Osteoblast (primary cell): Measurements from ENCODE around the gene IL31RA. TPM values are rescaled to one million over a fixed set of nuclear protein-coding genes. Genes with fewer than 3 reads are reported as not detected.

Source experiments
- DNase-seq: peaks from one replicate; pipeline ENCODE4 v3.0.0; 2011; ENCODE audit warnings: low spot score, mixed read lengths; ENCODE audit not compliant: insufficient read length; ENCODE audit errors: missing footprints
- H2AFZ ChIP-seq: 2 replicates; pipeline ENCODE4 v1.6.0; 2011; ENCODE audit warnings: mild to moderate bottlenecking, low read length
- H3K27ac ChIP-seq: 2 replicates; pipeline ENCODE4 v1.5.1; 2011; ENCODE audit warnings: mild to moderate bottlenecking, low read depth, low read length, moderate library complexity
- H3K27me3 ChIP-seq: 2 replicates; pipeline ENCODE4 v1.6.0; 2012; ENCODE audit warnings: mild to moderate bottlenecking, control low read depth, inconsistent platforms, low read length, moderate library complexity; ENCODE audit not compliant: insufficient read depth
- H3K36me3 ChIP-seq: 2 replicates; pipeline ENCODE4 v1.5.1; 2011; ENCODE audit warnings: mild to moderate bottlenecking, low read length, control low read depth, moderate library complexity; ENCODE audit not compliant: insufficient read depth
- H3K4me1 ChIP-seq: 2 replicates; pipeline ENCODE4 v1.5.1; 2011; ENCODE audit warnings: mild to moderate bottlenecking, low read length, control low read depth, moderate library complexity; ENCODE audit not compliant: insufficient read depth
- H3K4me2 ChIP-seq: 2 replicates; pipeline ENCODE4 v1.6.0; 2011; ENCODE audit warnings: mild to moderate bottlenecking, low read length; ENCODE audit not compliant: insufficient read depth
- H3K4me3 ChIP-seq: fragments of 200-600 bp; sonication (generic); 3 replicates; pipeline ENCODE4 v1.5.1; 2012; ENCODE audit warnings: mild to moderate bottlenecking, low read length, inconsistent platforms; ENCODE audit not compliant: insufficient read depth
- H3K79me2 ChIP-seq: 2 replicates; pipeline ENCODE4 v1.6.0; 2012; ENCODE audit warnings: mild to moderate bottlenecking, low read length, control low read depth, inconsistent platforms; ENCODE audit not compliant: insufficient read depth
- H3K9me3 ChIP-seq: 2 replicates; pipeline ENCODE4 v1.5.1; 2011; ENCODE audit warnings: low read depth, low read length, control low read depth
- H4K20me1 ChIP-seq: 2 replicates; pipeline ENCODE4 v1.6.0; 2012; ENCODE audit warnings: mild to moderate bottlenecking, low read length, control low read depth; ENCODE audit not compliant: insufficient read depth
- CTCF ChIP-seq: IDR thresholded peaks from 2 replicates; pipeline ENCODE4 v1.5.1; 2011; ENCODE audit warnings: mild to moderate bottlenecking, low read depth, low read length, moderate library complexity; ENCODE audit errors: extremely low read depth
- total RNA-seq: library from RNA; depleted of rRNA; stranded (reverse); fragments of >200 nt; gene quantifications from 2 replicates; pipeline ENCODE4 v1.2.3, GENCODE V29; 2012

Gene IL31RA
- total RNA-seq, 1 donor = 0.36 TPM

- Histone ChIP-seq H3K4me3 (no peak overlapping the region), H3K36me3 (no peaks in the 10 kb centered on the region), H3K27ac (no peak overlapping the region), H4K20me1 (no peaks in the 10 kb centered on the region), H2AFZ (no peak overlapping the region), H3K4me1 (peaks cover 11% of the 10 kb centered on the region), H3K27me3 (no peaks in the 10 kb centered on the region), H3K9me3 (no peaks in the 10 kb centered on the region), H3K79me2 (no peaks in the 10 kb centered on the region), H3K4me2 (no peak overlapping the region)
- TF ChIP-seq CTCF = no peak
- no peak for DNase-seq
These were observed 6.9 kb downstream of the IL31RA start for GRCh38 chr5:55858104-55858503.

GRCh38 chr5:55860288-55860687 lies 9.1 kb downstream of the IL31RA start:
- no peak overlapping the region for H2AFZ ChIP-seq
- H4K20me1 ChIP-seq = no peaks in the 10 kb centered on the region
- TF ChIP-seq CTCF = no peak
- no peaks in the 10 kb centered on the region for H3K79me2 ChIP-seq
- H3K4me2 ChIP-seq = no peak overlapping the region
- DNase-seq = no peak
- no peak overlapping the region for H3K4me3 ChIP-seq
- no peaks in the 10 kb centered on the region for H3K27me3 ChIP-seq
- peaks cover 6% of the 10 kb centered on the region for H3K4me1 ChIP-seq
- no peaks in the 10 kb centered on the region for H3K36me3 ChIP-seq
- no peak overlapping the region for H3K27ac ChIP-seq
- H3K9me3 ChIP-seq = no peaks in the 10 kb centered on the region

- no peak overlapping the region for H3K4me3 ChIP-seq
- no peak for DNase-seq
- H3K79me2 ChIP-seq = no peaks in the 10 kb centered on the region
- H3K9me3 ChIP-seq = no peaks in the 10 kb centered on the region
- H3K36me3 ChIP-seq = no peaks in the 10 kb centered on the region
- no peak for TF ChIP-seq CTCF
- H3K4me1 ChIP-seq = peaks cover 2% of the 10 kb centered on the region
- no peaks in the 10 kb centered on the region for H4K20me1 ChIP-seq
- H3K4me2 ChIP-seq = no peak overlapping the region
- no peak overlapping the region for H3K27ac ChIP-seq
- no peaks in the 10 kb centered on the region for H3K27me3 ChIP-seq
- no peak overlapping the region for H2AFZ ChIP-seq
These were observed 9.6 kb downstream of the IL31RA start for GRCh38 chr5:55860709-55861108.

GRCh38 chr5:55864606-55865541 lies 13.7 kb downstream of the IL31RA start:
- no peak overlapping the region for H3K27ac ChIP-seq
- H3K4me2 ChIP-seq = no peak overlapping the region
- H3K36me3 ChIP-seq = no peaks in the 10 kb centered on the region
- H3K9me3 ChIP-seq = no peaks in the 10 kb centered on the region
- TF ChIP-seq CTCF = no peak
- no peak overlapping the region for H2AFZ ChIP-seq
- no peaks in the 10 kb centered on the region for H3K79me2 ChIP-seq
- H3K27me3 ChIP-seq = no peaks in the 10 kb centered on the region
- peaks cover 9% of the 10 kb centered on the region for H3K4me1 ChIP-seq
- H4K20me1 ChIP-seq = no peaks in the 10 kb centered on the region
- H3K4me3 ChIP-seq = no peak overlapping the region
- no peak for DNase-seq
